GM23338 (cell line): ENCODE measurements around the gene USP5. TPM values are rescaled to one million over a fixed set of nuclear protein-coding genes. Genes with fewer than 3 reads are reported as not detected.

Experiments used
- ATAC-seq: fragments of 200-7000 bp; cut with Tn5 transposase; 3 replicates; pipeline ENCODE4 v1.9.1; 2020
- DNase-seq: peaks from one replicate; pipeline ENCODE4 v3.0.0-alpha.2; 2015; ENCODE audit warnings: low spot score
- H2AFZ ChIP-seq: fragments of 200-600 bp; sonication (generic); 2 replicates; pipeline ENCODE4 v1.8.0; 2016; ENCODE audit warnings: antibody characterized with exemption, mild to moderate bottlenecking, moderate library complexity
- H3F3A ChIP-seq: fragments of 200-600 bp; sonication (generic); replicated peaks from 2 replicates; pipeline ENCODE4 v1.8.0; 2017; ENCODE audit warnings: antibody characterized with exemption, mixed run types, low read depth
- H3K27ac ChIP-seq: fragments of 200-600 bp; sonication (generic); 2 replicates; pipeline ENCODE4 v1.6.1; 2016; ENCODE audit warnings: low read depth
- H3K27me3 ChIP-seq: fragments of 200-600 bp; sonication (generic); 2 replicates; pipeline ENCODE4 v1.8.0; 2016; ENCODE audit warnings: mild to moderate bottlenecking, mixed run types, moderate library complexity; ENCODE audit not compliant: insufficient read depth
- H3K36me3 ChIP-seq: fragments of 200-600 bp; sonication (generic); 2 replicates; pipeline ENCODE4 v1.8.0; 2016; ENCODE audit warnings: mild to moderate bottlenecking; ENCODE audit not compliant: insufficient read depth
- H3K4me1 ChIP-seq: fragments of 200-600 bp; sonication (generic); 2 replicates; pipeline ENCODE4 v1.8.0; 2016; ENCODE audit warnings: mild to moderate bottlenecking, moderate library complexity; ENCODE audit not compliant: insufficient read depth
- H3K4me2 ChIP-seq: fragments of 200-600 bp; sonication (generic); 2 replicates; pipeline ENCODE4 v1.7.1; 2017; ENCODE audit warnings: mixed run types
- H3K4me3 ChIP-seq: fragments of 200-600 bp; sonication (generic); 2 replicates; pipeline ENCODE4 v1.6.1; 2016; ENCODE audit warnings: mixed run types
- H3K79me2 ChIP-seq: fragments of 200-600 bp; sonication (generic); replicated peaks from 2 replicates; pipeline ENCODE4 v1.8.0; 2017; ENCODE audit warnings: mild to moderate bottlenecking; ENCODE audit not compliant: insufficient read depth
- H3K9me2 ChIP-seq: fragments of 200-600 bp; sonication (generic); 2 replicates; pipeline ENCODE4 v1.8.0; 2017; ENCODE audit not compliant: insufficient read depth
- H4K20me1 ChIP-seq: fragments of 200-600 bp; sonication (generic); replicated peaks from 2 replicates; pipeline ENCODE4 v1.8.0; 2017; ENCODE audit warnings: mild to moderate bottlenecking; ENCODE audit not compliant: insufficient read depth
- H3K27ac Mint-ChIP-seq: 2 replicates; pipeline ENCODE4 v1.8.0; 2020; ENCODE audit warnings: inconsistent platforms, mild to moderate bottlenecking, moderate library complexity, mixed read lengths
- H3K27me3 Mint-ChIP-seq: 3 replicates; pipeline ENCODE4 v1.8.0; 2022; ENCODE audit warnings: low read depth, mild to moderate bottlenecking, moderate library complexity, mixed read lengths, inconsistent platforms; ENCODE audit not compliant: insufficient read depth, poor library complexity
- H3K36me3 Mint-ChIP-seq: 3 replicates; pipeline ENCODE4 v1.8.0; 2021; ENCODE audit warnings: low read depth, mild to moderate bottlenecking, inconsistent platforms, moderate library complexity, mixed read lengths
- H3K4me1 Mint-ChIP-seq: 3 replicates; pipeline ENCODE4 v1.8.0; 2020; ENCODE audit warnings: mild to moderate bottlenecking, inconsistent platforms, mixed read lengths
- H3K4me3 Mint-ChIP-seq: 3 replicates; pipeline ENCODE4 v1.8.0; 2021; ENCODE audit warnings: moderate library complexity, mild to moderate bottlenecking, inconsistent platforms, mixed read lengths
- H3K9me3 Mint-ChIP-seq: 3 replicates; pipeline ENCODE4 v1.8.0; 2020; ENCODE audit warnings: moderate library complexity, mild to moderate bottlenecking, inconsistent platforms, mixed read lengths
- CREB1 ChIP-seq: fragments of 250-450 bp; sonication (Bioruptor Pico); IDR thresholded peaks from 2 replicates; pipeline ENCODE4 v1.5.0; 2020; ENCODE audit warnings: low read depth, mild to moderate bottlenecking, moderate library complexity
- CTCF ChIP-seq, 2 experiments: fragments of 200-600 bp in 1 of 2; sonication (generic) in 1 of 2; conservative IDR thresholded peaks; 2 replicates each; pipeline versions ENCODE4 v1.5.1 to v1.6.1; 2016 to 2017; ENCODE audit warnings: antibody characterized with exemption in 2 of 2, low read depth in 2 of 2, mild to moderate bottlenecking in 2 of 2, moderate library complexity in 1 of 2
- ETS1 ChIP-seq: IDR thresholded peaks from 2 replicates; pipeline ENCODE4 v1.6.1; 2016; ENCODE audit warnings: antibody characterized with exemption
- EZH2 ChIP-seq: fragments of 200-600 bp; sonication (generic); IDR thresholded peaks from one replicate; pipeline ENCODE4 v1.8.0; 2017; ENCODE audit warnings: antibody characterized with exemption, mild to moderate bottlenecking, low read depth; ENCODE audit not compliant: unreplicated experiment
- EZH2phosphoT487 ChIP-seq: fragments of 200-600 bp; sonication (generic); IDR thresholded peaks from one replicate; pipeline ENCODE4 v1.8.1; 2018; ENCODE audit warnings: antibody characterized with exemption; ENCODE audit not compliant: unreplicated experiment
- JUNB ChIP-seq: IDR thresholded peaks from one replicate; pipeline ENCODE4 v1.6.1; 2016; ENCODE audit warnings: antibody characterized with exemption; ENCODE audit not compliant: unreplicated experiment
- NANOG ChIP-seq: IDR thresholded peaks from 2 replicates; pipeline ENCODE4 v1.6.1; 2016; ENCODE audit warnings: antibody characterized with exemption, borderline replicate concordance
- POLR2AphosphoS5 ChIP-seq: IDR thresholded peaks from 2 replicates; pipeline ENCODE4 v1.6.1; 2016; ENCODE audit warnings: antibody characterized with exemption, low read depth
- REST ChIP-seq: IDR thresholded peaks from one replicate; pipeline ENCODE4 v1.6.1; 2018; ENCODE audit warnings: antibody characterized with exemption; ENCODE audit not compliant: unreplicated experiment
- STAT1 ChIP-seq: IDR thresholded peaks from one replicate; pipeline ENCODE4 v1.6.1; 2016; ENCODE audit warnings: antibody characterized with exemption; ENCODE audit not compliant: unreplicated experiment
- ZNF114 ChIP-seq: fragments of 250-450 bp; sonication (Bioruptor Pico); IDR thresholded peaks from 2 replicates; pipeline ENCODE4 v1.5.0; 2020; ENCODE audit warnings: mild to moderate bottlenecking, moderate library complexity
- ZNF331 ChIP-seq: fragments of 250-450 bp; sonication (Bioruptor Pico); IDR thresholded peaks from 2 replicates; pipeline ENCODE4 v1.5.0; 2020; ENCODE audit warnings: low read depth, mild to moderate bottlenecking, moderate library complexity
- ZNF462 ChIP-seq: fragments of 250-450 bp; sonication (Bioruptor Pico); IDR thresholded peaks from 2 replicates; pipeline ENCODE4 v1.5.0; 2020; ENCODE audit warnings: mild to moderate bottlenecking, moderate library complexity
- polyA plus RNA-seq: library from polyadenylated mRNA; unstranded; fragments of >200 nt; fragmentation: Nextera tagmentation; extraction: Ambion mirVana; gene quantifications from 2 replicates; pipeline ENCODE4 v1.2.1, GENCODE V29; 2016
- total RNA-seq: library from RNA; depleted of rRNA; stranded (reverse); fragments of >200 nt; shearing (Covaris generic); gene quantifications from 2 replicates; pipeline ENCODE4 v1.2.3, GENCODE V29; 2014

Gene USP5
- total and polyA plus RNA-seq, 2 experiments from 2014 or later, result 35.1 to 109 TPM

- H3K4me1 Mint-ChIP-seq, result peaks cover 20% of the 10 kb centered on the region
- H3K27ac Mint-ChIP-seq, result no peak overlapping the region; the same call in 1 of the 2 replicates
- no peaks in the 10 kb centered on the region for H3K9me3 Mint-ChIP-seq
- Histone ChIP-seq H3K9me2 (no peaks in the 10 kb centered on the region), H4K20me1 (peaks cover 3% of the 10 kb centered on the region; the same call in 1 of the 2 replicates), H3K27ac (peak overlapping the region; percentile 69; the same call in 1 of the 2 replicates), H3K4me3 (no peak overlapping the region), H3K4me1 (peaks cover 10% of the 10 kb centered on the region; the same call in 1 of the 2 replicates), H3K27me3 (no peaks in the 10 kb centered on the region), H3F3A (peaks cover 23% of the 10 kb centered on the region), H3K4me2 (no peak overlapping the region), H2AFZ (no peak overlapping the region), H3K36me3 (peaks cover 6% of the 10 kb centered on the region; the same call in 1 of the 2 replicates), H3K79me2 (peaks cover 9% of the 10 kb centered on the region)
- ATAC-seq (no peak), DNase-seq (no peak)
- TF ChIP-seq NANOG, result no peak
- TF ChIP-seq EZH2phosphoT487, result no peak
- no peak for TF ChIP-seq POLR2AphosphoS5
- TF ChIP-seq CTCF (conservative IDR thresholded peaks at IDR 0.05; ENCODE audit: low read depth in 2 of 2), result no peak
- TF ChIP-seq EZH2, result no peak
- no peak for TF ChIP-seq CREB1 (CRISPR knock-in tag)
- TF ChIP-seq ZNF331 (CRISPR knock-in tag), result no peak
- TF ChIP-seq STAT1, result no peak
- TF ChIP-seq ZNF462 (CRISPR knock-in tag), result no peak
- no peak for TF ChIP-seq REST
- no peak for TF ChIP-seq JUNB
- no peak for TF ChIP-seq ETS1
- TF ChIP-seq ZNF114 (CRISPR knock-in tag), result no peak
- peaks cover 83% of the 10 kb centered on the region for H3K36me3 Mint-ChIP-seq
- H3K27me3 Mint-ChIP-seq, result peaks cover 14% of the 10 kb centered on the region
- no peak overlapping the region for H3K4me3 Mint-ChIP-seq
These were observed 17.7 kb upstream of the USP5 start for GRCh38 chr12:6834254-6834653.
